ENCODE results near the gene TTC12. TPM values are rescaled to one million over a fixed set of nuclear protein-coding genes. Genes with fewer than 3 reads are reported as not detected.

The TTC12 gene
- total RNA-seq, 2 donors from 2014 or later: 6.2 to 12.8 TPM

GRCh38 chr11:113276466-113276865, 37.9 kb upstream of the TTC12 start:
- H3K36me3 Mint-ChIP-seq: peaks cover 6% of the 10 kb centered on the region
- no peak overlapping the region for H3K4me3 Mint-ChIP-seq
- no peaks in the 10 kb centered on the region for H3K9me3 Mint-ChIP-seq
- DNase-seq (ENCODE audit: low spot score): no peak
- H3K27ac Mint-ChIP-seq: no peak overlapping the region
- H3K27me3 Mint-ChIP-seq: no peaks in the 10 kb centered on the region
- H3K4me1 Mint-ChIP-seq (ENCODE audit: low read depth in 2 of 2): peaks cover 3% of the 10 kb centered on the region in 2 donors
- ATAC-seq: no peak

GRCh38 chr11:113277907-113278306, 36.5 kb upstream of the TTC12 start:
- no peaks in the 10 kb centered on the region for H3K27me3 Mint-ChIP-seq
- no peaks in the 10 kb centered on the region for H3K9me3 Mint-ChIP-seq
- no peak overlapping the region for H3K4me3 Mint-ChIP-seq
- H3K36me3 Mint-ChIP-seq: peaks cover 6% of the 10 kb centered on the region
- DNase-seq (ENCODE audit: low spot score) (no peak), ATAC-seq (no peak)
- no peak overlapping the region for H3K27ac Mint-ChIP-seq
- peaks cover 3% of the 10 kb centered on the region in 2 donors for H3K4me1 Mint-ChIP-seq (ENCODE audit: low read depth in 2 of 2)

- Mint-ChIP-seq H3K9me3 (no peaks in the 10 kb centered on the region), H3K27me3 (no peaks in the 10 kb centered on the region), H3K36me3 (peaks cover 6% of the 10 kb centered on the region), H3K4me1 (ENCODE audit: low read depth in 2 of 2) (peaks cover 3% of the 10 kb centered on the region in 2 donors), H3K4me3 (no peak overlapping the region), H3K27ac (no peak overlapping the region)
- DNase-seq (ENCODE audit: low spot score): no peak
- no peak for ATAC-seq
Measured at GRCh38 chr11:113278481-113278880, 35.9 kb upstream of the TTC12 start.

- H3K9me3 Mint-ChIP-seq: no peaks in the 10 kb centered on the region
- no peak for DNase-seq (ENCODE audit: low spot score)
- peaks cover 6% of the 10 kb centered on the region for H3K36me3 Mint-ChIP-seq
- H3K4me1 Mint-ChIP-seq (ENCODE audit: low read depth in 2 of 2): peaks cover 3% of the 10 kb centered on the region in 2 donors
- H3K4me3 Mint-ChIP-seq: no peak overlapping the region
- no peak overlapping the region for H3K27ac Mint-ChIP-seq
- no peaks in the 10 kb centered on the region for H3K27me3 Mint-ChIP-seq
- ATAC-seq: no peak
Measured at GRCh38 chr11:113278925-113279324, 35.5 kb upstream of the TTC12 start.

GRCh38 chr11:113279591-113279990, 34.8 kb upstream of the TTC12 start:
- H3K27ac Mint-ChIP-seq: no peak overlapping the region
- H3K36me3 Mint-ChIP-seq: peaks cover 6% of the 10 kb centered on the region
- no peaks in the 10 kb centered on the region for H3K9me3 Mint-ChIP-seq
- DNase-seq (ENCODE audit: low spot score): no peak
- peaks cover 3% of the 10 kb centered on the region in 2 donors for H3K4me1 Mint-ChIP-seq (ENCODE audit: low read depth in 2 of 2)
- no peaks in the 10 kb centered on the region for H3K27me3 Mint-ChIP-seq
- H3K4me3 Mint-ChIP-seq: no peak overlapping the region
- no peak for ATAC-seq

- Mint-ChIP-seq H3K27me3 (no peaks in the 10 kb centered on the region), H3K27ac (no peak overlapping the region), H3K36me3 (peaks cover 3% of the 10 kb centered on the region), H3K4me1 (ENCODE audit: low read depth in 2 of 2) (peaks cover 3% of the 10 kb centered on the region in 2 donors), H3K4me3 (no peak overlapping the region), H3K9me3 (no peaks in the 10 kb centered on the region)
- ATAC-seq: no peak
- no peak for DNase-seq (ENCODE audit: low spot score)
Measured at GRCh38 chr11:113281052-113281725, 33.2 kb upstream of the TTC12 start.

- no peak for DNase-seq (ENCODE audit: low spot score)
- no peak overlapping the region for H3K4me3 Mint-ChIP-seq
- no peak for ATAC-seq
- H3K36me3 Mint-ChIP-seq: no peaks in the 10 kb centered on the region
- peaks cover 4 to 7% of the 10 kb centered on the region in 2 donors for H3K27me3 Mint-ChIP-seq
- H3K4me1 Mint-ChIP-seq (ENCODE audit: low read depth in 2 of 2): peaks cover 3 to 9% of the 10 kb centered on the region in 2 donors
- no peaks in the 10 kb centered on the region for H3K9me3 Mint-ChIP-seq
- no peak overlapping the region for H3K27ac Mint-ChIP-seq
Measured at GRCh38 chr11:113282898-113283437, 31.4 kb upstream of the TTC12 start.

- Mint-ChIP-seq H3K36me3 (no peaks in the 10 kb centered on the region), H3K4me3 (no peak overlapping the region), H3K27me3 (peaks cover 4 to 7% of the 10 kb centered on the region in 2 donors)
Measured at GRCh38 chr11:113283881-113284280, 30.5 kb upstream of the TTC12 start.

GRCh38 chr11:113286009-113286408, 28.4 kb upstream of the TTC12 start:
- Mint-ChIP-seq H3K4me3 (no peak overlapping the region), H3K27ac (no peak overlapping the region), H3K36me3 (no peaks in the 10 kb centered on the region), H3K9me3 (no peaks in the 10 kb centered on the region), H3K27me3 (peaks cover 4 to 7% of the 10 kb centered on the region in 2 donors), H3K4me1 (ENCODE audit: low read depth in 2 of 2) (peaks cover 0 to 5% of the 10 kb centered on the region in 2 donors)
- DNase-seq (ENCODE audit: low spot score): no peak
- no peak for ATAC-seq

More at GRCh38 chr11:113283881-113284280, 30.5 kb upstream of the TTC12 start:
- Mint-ChIP-seq H3K27ac (no peak overlapping the region), H3K9me3 (no peaks in the 10 kb centered on the region), H3K4me1 (ENCODE audit: low read depth in 2 of 2) (peaks cover 0 to 5% of the 10 kb centered on the region in 2 donors)
- DNase-seq (ENCODE audit: low spot score) (no peak), ATAC-seq (no peak)

- DNase-seq (ENCODE audit: low spot score) (no peak), ATAC-seq (no peak)
- H3K4me1 Mint-ChIP-seq (ENCODE audit: low read depth in 2 of 2): peaks cover 0 to 5% of the 10 kb centered on the region in 2 donors
- no peak overlapping the region for H3K4me3 Mint-ChIP-seq
- no peak overlapping the region for H3K27ac Mint-ChIP-seq
- no peaks in the 10 kb centered on the region for H3K36me3 Mint-ChIP-seq
- H3K27me3 Mint-ChIP-seq: peaks cover 4 to 7% of the 10 kb centered on the region in 2 donors
- no peaks in the 10 kb centered on the region for H3K9me3 Mint-ChIP-seq
Measured at GRCh38 chr11:113286509-113287497, 27.6 kb upstream of the TTC12 start.

- DNase-seq (ENCODE audit: low spot score) (no peak), ATAC-seq (no peak)
- Mint-ChIP-seq H3K4me1 (ENCODE audit: low read depth in 2 of 2) (peaks cover 0 to 5% of the 10 kb centered on the region in 2 donors), H3K27ac (no peak overlapping the region), H3K27me3 (peaks cover 7 to 8% of the 10 kb centered on the region in 2 donors), H3K4me3 (no peak overlapping the region), H3K9me3 (no peaks in the 10 kb centered on the region), H3K36me3 (no peaks in the 10 kb centered on the region)
Measured at GRCh38 chr11:113287801-113288200, 26.6 kb upstream of the TTC12 start.

- peaks cover 8 to 9% of the 10 kb centered on the region in 2 donors for H3K27me3 Mint-ChIP-seq
- no peak overlapping the region for H3K27ac Mint-ChIP-seq
- H3K4me3 Mint-ChIP-seq: no peak overlapping the region
- ATAC-seq (no peak), DNase-seq (ENCODE audit: low spot score) (no peak)
- H3K36me3 Mint-ChIP-seq: no peaks in the 10 kb centered on the region
- H3K9me3 Mint-ChIP-seq: no peaks in the 10 kb centered on the region
- H3K4me1 Mint-ChIP-seq (ENCODE audit: low read depth in 2 of 2): peaks cover 0 to 5% of the 10 kb centered on the region in 2 donors
Measured at GRCh38 chr11:113288286-113288863, 26.0 kb upstream of the TTC12 start.

GRCh38 chr11:113289431-113290187, 24.8 kb upstream of the TTC12 start:
- Mint-ChIP-seq H3K9me3 (no peaks in the 10 kb centered on the region), H3K4me1 (ENCODE audit: low read depth in 2 of 2) (peaks cover 0 to 5% of the 10 kb centered on the region in 2 donors), H3K4me3 (no peak overlapping the region), H3K36me3 (no peaks in the 10 kb centered on the region), H3K27me3 (peaks cover 16 to 21% of the 10 kb centered on the region in 2 donors), H3K27ac (no peak overlapping the region)
- DNase-seq (ENCODE audit: low spot score) (peak; percentile 77), ATAC-seq (peak; percentile 87 to 92)

Data from natural killer cell treated with Interleukin-12 subunit alpha and Interleukin-12 subunit beta and Interleukin-15 and Interleukin-18, amount 100 ng/mL, for 72 hours (primary cell).